ENCODE data around the gene USP15. TPM values are rescaled to one million over a fixed set of nuclear protein-coding genes. Genes with fewer than 3 reads are reported as not detected.

Gene USP15
- total and polyA plus RNA-seq, 2 of the 8 experiments (the other 6 are each of a cell fraction or from before 2014, with no cell fraction given): 12.7 to 38.6 TPM

DNA sequence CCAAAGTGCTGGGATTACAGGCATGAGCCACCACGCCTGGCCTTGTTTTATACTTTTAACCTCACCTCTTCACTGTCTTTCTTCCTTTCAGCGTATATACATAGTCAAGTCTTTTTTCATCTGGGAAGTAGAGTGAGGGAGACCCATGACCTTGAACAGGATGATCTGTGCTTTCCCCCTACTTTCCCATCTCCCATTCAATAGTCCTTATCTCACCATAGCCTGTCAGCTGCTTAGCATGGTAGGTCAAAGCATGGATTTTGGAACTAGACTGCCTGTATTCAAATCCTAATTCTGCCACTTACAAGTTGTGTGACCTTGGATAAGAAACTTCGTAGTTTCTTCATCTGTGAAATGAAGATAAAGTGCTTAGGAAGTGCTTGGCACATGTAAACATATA lies 110.0 kb downstream of the USP15 start:
- H3K27me3 ChIP-seq (replicated peaks in 1 of 4; ENCODE audit: control insufficient read depth in 3 of 4, extremely low read depth in 1 of 4, insufficient read depth in 3 of 4, low read length in 3 of 4): no peaks in the 10 kb centered on the region
- no peak overlapping the region for H3K56ac ChIP-seq (replicated peaks; ENCODE audit: insufficient read length, low read depth, low read length)
- no peaks in the 10 kb centered on the region for H3K36me3 ChIP-seq (ENCODE audit: control insufficient read depth in 2 of 4, insufficient read depth in 4 of 4, low read length in 3 of 4)
- no peak for FAIRE-seq
- H3K4me1 ChIP-seq (replicated peaks in 1 of 4; ENCODE audit: control insufficient read depth in 3 of 4, insufficient read depth in 4 of 4, low read length in 3 of 4): no peaks in the 10 kb centered on the region
- no peak overlapping the region for H2AFZ ChIP-seq (ENCODE audit: low read length)
- H4K91ac ChIP-seq (replicated peaks; ENCODE audit: insufficient read length, low read length): no peak overlapping the region
- no peaks in the 10 kb centered on the region for H3K9me3 ChIP-seq (ENCODE audit: insufficient read depth in 2 of 2, low read depth in 1 of 2, low read length in 1 of 2)
- H3K18ac ChIP-seq (ENCODE audit: extremely low read depth, low read length): no peak overlapping the region
- no peak overlapping the region for H3K14ac ChIP-seq (ENCODE audit: insufficient read length)
- no peak overlapping the region for H2BK120ac ChIP-seq (replicated peaks; ENCODE audit: low read depth, low read length)
- no peaks in the 10 kb centered on the region for H3K79me2 ChIP-seq (ENCODE audit: control insufficient read depth in 1 of 2, insufficient read depth in 2 of 2, low read length in 2 of 2)
- no peak overlapping the region for H3K4me2 ChIP-seq (ENCODE audit: insufficient read depth in 1 of 2, low read depth in 2 of 2, low read length in 2 of 2)
- peaks cover 0 to 2% of the 10 kb centered on the region in 2 experiments for H4K20me1 ChIP-seq (replicated peaks in 1 of 2; ENCODE audit: control insufficient read depth in 1 of 2, insufficient read depth in 2 of 2, low read length in 2 of 2)
- H3K4ac ChIP-seq (replicated peaks; ENCODE audit: insufficient read length, low read depth, low read length): no peak overlapping the region
- H3K23me2 ChIP-seq (ENCODE audit: low read depth, low read length): no peaks in the 10 kb centered on the region
- no peak overlapping the region for H3K27ac ChIP-seq (ENCODE audit: low read depth, low read length)
- no peak overlapping the region for H4K5ac ChIP-seq (ENCODE audit: insufficient read length, low read depth, low read length)
- TF ChIP-seq EP300 (IDR thresholded peaks at IDR 0.05; ENCODE audit: borderline replicate concordance in 1 of 2, low read depth in 2 of 2, low read length in 2 of 2) (no peak), POU5F1 (IDR thresholded peaks at IDR 0.05; ENCODE audit: low read depth, low read length) (no peak), EGR1 (IDR thresholded peaks at IDR 0.05; ENCODE audit: borderline replicate concordance, low read depth, low read length) (no peak)
- TF ChIP-seq, protein P1, sequence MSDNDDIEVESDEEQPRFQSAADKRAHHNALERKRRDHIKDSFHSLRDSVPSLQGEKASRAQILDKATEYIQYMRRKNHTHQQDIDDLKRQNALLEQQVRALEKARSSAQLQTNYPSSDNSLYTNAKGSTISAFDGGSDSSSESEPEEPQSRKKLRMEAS (IDR thresholded peaks at IDR 0.05): no peak
- no peaks in the 10 kb centered on the region for H3K79me1 ChIP-seq (ENCODE audit: low read depth, low read length)
- ChIA-PET CTCF (ENCODE audit: partially characterized antibody) (no interaction called here), POLR2A (ENCODE audit: partially characterized antibody) (no interaction called here)
- WGBS, 2 experiments (ENCODE audit: extremely low coverage in 1 of 2, insufficient coverage in 1 of 2, insufficient read length in 1 of 2, insufficient replicate concordance in 2 of 2, low coverage in 1 of 2, low lambda C conversion rate in 2 of 2, missing lambda C conversion rate in 1 of 2): 97% methylated on average over 3 of the region's 3 CpGs; no CpG with 5 or more reads in 1 of the 2 experiments
- H2BK15ac ChIP-seq (ENCODE audit: low read length): no peak overlapping the region
- H2AK5ac ChIP-seq (ENCODE audit: low read depth, low read length): no peak overlapping the region
- no peak overlapping the region for H3K23ac ChIP-seq (ENCODE audit: insufficient read length)
- DNase-seq (ENCODE audit: low read depth in 1 of 2, low spot score in 2 of 2): no peak
- H2BK12ac ChIP-seq (ENCODE audit: low read depth, low read length): no peak overlapping the region
- H4K8ac ChIP-seq (ENCODE audit: extremely low read depth, insufficient read depth, low read length): no peak overlapping the region
- no peak overlapping the region for H2BK20ac ChIP-seq (ENCODE audit: low read length)
- no peak overlapping the region for H3K4me3 ChIP-seq (ENCODE audit: extremely low read depth in 1 of 4, insufficient read depth in 2 of 4, low read depth in 3 of 4, low read length in 4 of 4)
- no peak overlapping the region for H3K9ac ChIP-seq (replicated peaks in 1 of 4; ENCODE audit: extremely low read depth in 1 of 4, low read depth in 3 of 4, low read length in 3 of 4)
- no peak overlapping the region for H2BK5ac ChIP-seq (ENCODE audit: low read depth, low read length)

Data from H1 (cell line).